MCF 10A (cell line): ENCODE results near the gene INSR. TPM values are rescaled to one million over a fixed set of nuclear protein-coding genes. Genes with fewer than 3 reads are reported as not detected.

Source experiments
- BruUV-seq: library from RNA; stranded (reverse); fragments of 400-500 nt; replicated peaks from 2 replicates; lab custom pipeline; 2021; lab: Mats Ljungman, UMichigan
- CTCF ChIA-PET: fragments of 300-600 bp; sonication (Branson Sonifier 250); formaldehyde crosslinking; extraction: SDS; loops from one replicate; lab custom pipeline; 2021; ENCODE audit warnings: antibody characterized with exemption, inconsistent platforms; lab: Yijun Ruan, JAX
- POLR2A ChIA-PET: fragments of 300-600, 350-650 bp; sonication (Branson Sonifier 250); formaldehyde crosslinking; extraction: SDS; loops from one replicate; lab custom pipeline; 2020; ENCODE audit warnings: antibody characterized with exemption, inconsistent platforms; lab: Yijun Ruan, JAX
- DNase-seq: peaks from one replicate; pipeline ENCODE4 v3.0.0-alpha.2; 2018; ENCODE audit not compliant: unreplicated experiment
- H3K27ac Mint-ChIP-seq: one replicate; pipeline ENCODE4 v1.8.0; 2022; ENCODE audit warnings: mild to moderate bottlenecking, low read depth, mixed read lengths; ENCODE audit not compliant: unreplicated experiment
- H3K27me3 Mint-ChIP-seq: one replicate; pipeline ENCODE4 v1.8.0; 2022; ENCODE audit warnings: mixed read lengths; ENCODE audit not compliant: insufficient read depth, unreplicated experiment
- H3K36me3 Mint-ChIP-seq: one replicate; pipeline ENCODE4 v1.8.0; 2022; ENCODE audit warnings: mild to moderate bottlenecking, moderate library complexity, mixed read lengths; ENCODE audit not compliant: insufficient read depth, unreplicated experiment
- H3K4me1 Mint-ChIP-seq: one replicate; pipeline ENCODE4 v1.8.0; 2022; ENCODE audit warnings: mixed read lengths; ENCODE audit not compliant: insufficient read depth, unreplicated experiment
- H3K4me3 Mint-ChIP-seq: one replicate; pipeline ENCODE4 v1.8.0; 2022; ENCODE audit warnings: mild to moderate bottlenecking, moderate library complexity, mixed read lengths; ENCODE audit not compliant: unreplicated experiment
- H3K9me3 Mint-ChIP-seq: one replicate; pipeline ENCODE4 v1.8.0; 2022; ENCODE audit warnings: mixed read lengths; ENCODE audit not compliant: unreplicated experiment
- CTCF ChIP-seq: fragments of 200-600 bp; IDR thresholded peaks from one replicate; pipeline ENCODE4 v1.8.0; 2022; ENCODE audit warnings: antibody characterized with exemption, mild to moderate bottlenecking; ENCODE audit not compliant: unreplicated experiment
- intact Hi-C: fragments of 100-400 bp; cut with micrococcal nuclease; formaldehyde crosslinking; loops from 2 replicates; pipeline ENCODE4 v1.14.1; 2022
- total RNA-seq: library from RNA; stranded (reverse); gene quantifications from 2 replicates; pipeline ENCODE4 v1.2.3, GENCODE V29; 2022

Gene INSR
- total RNA-seq, 1 experiment from 2014 or later, result 8.8 TPM

- TF ChIP-seq CTCF, result no peak
- peak overlapping the region; percentile 17 for H3K27ac Mint-ChIP-seq
- no peaks in the 10 kb centered on the region for H3K27me3 Mint-ChIP-seq
- intact Hi-C loops, result no loop called here
- peak overlapping the region; percentile 81 for H3K4me3 Mint-ChIP-seq
- CTCF ChIA-PET, result interaction anchor here (0.5 to 0.9 kb wide), 2 partner anchors 80 to 145 kb away, joined by 3 read pairs; no protein-coding TSS in a partner anchor
- H3K4me1 Mint-ChIP-seq, result peaks cover 19% of the 10 kb centered on the region
- BruUV-seq, result no TSS peak
- no peaks in the 10 kb centered on the region for H3K9me3 Mint-ChIP-seq
- H3K36me3 Mint-ChIP-seq, result no peaks in the 10 kb centered on the region
- DNase-seq, result peak; percentile 93
- POLR2A ChIA-PET, result interaction anchor here (0.6 to 1.2 kb wide), 6 partner anchors 26 to 156 kb away, joined by 3 to 6 read pairs (median 4); no protein-coding TSS in a partner anchor
These were observed 97.0 kb downstream of the INSR start for GRCh38 chr19:7197119-7197759.

- CTCF ChIA-PET, result interaction anchor here (0.6 to 0.9 kb wide), 2 partner anchors 72 to 81 kb away, joined by 3 read pairs; no protein-coding TSS in a partner anchor
- Mint-ChIP-seq H3K9me3 (no peaks in the 10 kb centered on the region), H3K36me3 (no peaks in the 10 kb centered on the region), H3K4me1 (peaks cover 19% of the 10 kb centered on the region), H3K4me3 (peak overlapping the region; percentile 81), H3K27ac (peak overlapping the region; percentile 17), H3K27me3 (no peaks in the 10 kb centered on the region)
- intact Hi-C loops, result no loop called here
- POLR2A ChIA-PET, result interaction anchor here (0.6 to 1.8 kb wide), 7 partner anchors 14 to 156 kb away, joined by 3 to 6 read pairs (median 4); no protein-coding TSS in a partner anchor
- no TSS peak for BruUV-seq
- DNase-seq, result no peak
- no peak for TF ChIP-seq CTCF
These were observed 97.5 kb downstream of the INSR start for GRCh38 chr19:7196763-7197118.

GRCh38 chr19:7195046-7195445 is 99.2 kb downstream of the INSR start:
- H3K36me3 Mint-ChIP-seq, result no peaks in the 10 kb centered on the region
- H3K4me3 Mint-ChIP-seq, result no peak overlapping the region
- ChIA-PET POLR2A (interaction anchor here (0.5 to 1.8 kb wide), 2 partner anchors 12 to 327 kb away, joined by 3 to 4 read pairs; partner anchors contain the start of gene MCOLN1), CTCF (interaction anchor here (1.0 to 1.1 kb wide), 2 partner anchors 15 to 45 kb away, joined by 3 to 4 read pairs; no protein-coding TSS in a partner anchor)
- no peak for DNase-seq
- no peak for TF ChIP-seq CTCF
- H3K9me3 Mint-ChIP-seq, result no peaks in the 10 kb centered on the region
- peaks cover 17% of the 10 kb centered on the region for H3K4me1 Mint-ChIP-seq
- no TSS peak for BruUV-seq
- no peak overlapping the region for H3K27ac Mint-ChIP-seq
- H3K27me3 Mint-ChIP-seq, result no peaks in the 10 kb centered on the region
- intact Hi-C loops, result no loop called here

- Mint-ChIP-seq H3K4me1 (peaks cover 12% of the 10 kb centered on the region), H3K9me3 (no peaks in the 10 kb centered on the region), H3K4me3 (no peak overlapping the region), H3K27ac (no peak overlapping the region), H3K36me3 (no peaks in the 10 kb centered on the region), H3K27me3 (no peaks in the 10 kb centered on the region)
- intact Hi-C loops, result no loop called here
- no peak for DNase-seq
- no TSS peak for BruUV-seq
- ChIA-PET CTCF (interaction anchor here (1.0 to 1.1 kb wide), 3 partner anchors 14 to 46 kb away, joined by 3 to 4 read pairs (median 3); no protein-coding TSS in a partner anchor), POLR2A (interaction anchor here (0.5 kb wide), 1 partner anchor 328 kb away, joined by 4 read pairs; the partner anchor contains the start of gene MCOLN1)
- TF ChIP-seq CTCF, result no peak
These were observed 99.6 kb downstream of the INSR start for GRCh38 chr19:7194566-7194965.
